Trophoblast cell (in vitro differentiated cells and primary cell): Measurements from ENCODE around the gene TAF13.

Source experiments
- DNase-seq, 2 donors: peaks; one replicate each; pipeline ENCODE4 v3.0.0-alpha.2; 2016
- H2AFZ ChIP-seq: 2 replicates; pipeline ENCODE4 v1.6.1; 2013; ENCODE audit warnings: low read length, moderate library complexity, mild to moderate bottlenecking; ENCODE audit not compliant: insufficient read depth, poor library complexity
- H2AK5ac ChIP-seq: 2 replicates; pipeline ENCODE4 v1.6.1; 2013; ENCODE audit warnings: mild to moderate bottlenecking, low read length
- H2BK120ac ChIP-seq: 2 replicates; pipeline ENCODE4 v1.6.1; 2013; ENCODE audit warnings: low read length, mild to moderate bottlenecking, moderate library complexity; ENCODE audit not compliant: insufficient read depth, poor library complexity
- H2BK12ac ChIP-seq: 2 replicates; pipeline ENCODE4 v1.6.1; 2013; ENCODE audit warnings: mild to moderate bottlenecking, low read length, moderate library complexity
- H2BK5ac ChIP-seq: 2 replicates; pipeline ENCODE4 v1.6.1; 2013; ENCODE audit warnings: low read length, low read depth, moderate library complexity, mild to moderate bottlenecking; ENCODE audit not compliant: poor library complexity
- H3K14ac ChIP-seq: 2 replicates; pipeline ENCODE4 v1.6.1; 2013; ENCODE audit warnings: mild to moderate bottlenecking, low read length
- H3K18ac ChIP-seq: 2 replicates; pipeline ENCODE4 v1.6.1; 2013; ENCODE audit warnings: mild to moderate bottlenecking, low read length
- H3K23ac ChIP-seq: 2 replicates; pipeline ENCODE4 v1.6.1; 2013; ENCODE audit warnings: low read length
- H3K27ac ChIP-seq: 2 replicates; pipeline ENCODE4 v1.5.1; 2013; ENCODE audit warnings: low read depth, mild to moderate bottlenecking, inconsistent platforms, low read length, moderate library complexity
- H3K27me3 ChIP-seq: 2 replicates; pipeline ENCODE4 v1.6.1; 2013; ENCODE audit warnings: inconsistent platforms, mild to moderate bottlenecking, low read length, moderate library complexity; ENCODE audit not compliant: insufficient read depth
- H3K36me3 ChIP-seq, 2 experiments: 1 replicate in 1 of 2; 2 replicates in 1 of 2; pipeline ENCODE4 v1.6.1; 2013; ENCODE audit warnings: low read length in 2 of 2, mild to moderate bottlenecking in 2 of 2, moderate library complexity in 1 of 2; ENCODE audit not compliant: insufficient read depth in 2 of 2, control insufficient read depth in 1 of 2
- H3K4ac ChIP-seq: 2 replicates; pipeline ENCODE4 v1.6.1; 2013; ENCODE audit warnings: low read depth, mild to moderate bottlenecking, low read length, moderate library complexity
- H3K4me1 ChIP-seq, 2 experiments: 1 replicate in 1 of 2; 2 replicates in 1 of 2; pipeline ENCODE4 v1.6.1; 2013; ENCODE audit warnings: low read length in 2 of 2, mild to moderate bottlenecking in 2 of 2, moderate library complexity in 1 of 2; ENCODE audit not compliant: insufficient read depth in 2 of 2, control insufficient read depth in 1 of 2
- H3K4me2 ChIP-seq: 2 replicates; pipeline ENCODE4 v1.6.1; 2013; ENCODE audit warnings: inconsistent platforms, mild to moderate bottlenecking, low read length, moderate library complexity
- H3K4me3 ChIP-seq: 2 replicates; pipeline ENCODE4 v1.5.1; 2013; ENCODE audit warnings: mild to moderate bottlenecking, low read depth, low read length, inconsistent platforms
- H3K79me1 ChIP-seq: one replicate; pipeline ENCODE4 v1.6.1; 2013; ENCODE audit warnings: low read length
- H3K79me2 ChIP-seq: 2 replicates; pipeline ENCODE4 v1.6.1; 2013; ENCODE audit warnings: low read length, mild to moderate bottlenecking; ENCODE audit not compliant: control insufficient read depth, insufficient read depth, poor library complexity
- H3K9ac ChIP-seq: 2 replicates; pipeline ENCODE4 v1.6.1; 2013; ENCODE audit warnings: mild to moderate bottlenecking, low read length
- H3K9me3 ChIP-seq: 2 replicates; pipeline ENCODE4 v1.6.1; 2013; ENCODE audit warnings: low read depth, mild to moderate bottlenecking, control low read depth, inconsistent platforms, low read length; ENCODE audit not compliant: insufficient read depth
- H4K12ac ChIP-seq: 2 replicates; pipeline ENCODE4 v1.6.1; 2013; ENCODE audit warnings: low read depth, mild to moderate bottlenecking, low read length, moderate library complexity
- H4K8ac ChIP-seq: 2 replicates; pipeline ENCODE4 v1.6.1; 2013; ENCODE audit warnings: low read depth, mild to moderate bottlenecking, low read length, moderate library complexity
- H4K91ac ChIP-seq: one replicate; pipeline ENCODE4 v1.6.1; 2013; ENCODE audit warnings: low read depth, mild to moderate bottlenecking, low read length, moderate library complexity
- WGBS: extraction: QIAGEN DNeasy Blood & Tissue Kit; methylation state at CpG from one replicate; pipeline ENCODE4 v1.1.7; 2013; ENCODE audit warnings: missing lambda C conversion rate; ENCODE audit not compliant: insufficient read length, insufficient coverage; ENCODE audit errors: extremely low coverage; 5-methylcytosine and 5-hydroxymethylcytosine counted together

The TAF13 gene

GRCh38 chr1:109084563-109085517 is 9.0 kb upstream of the TAF13 start:
- H3K9me3 ChIP-seq = no peaks in the 10 kb centered on the region
- peaks cover 5 to 6% of the 10 kb centered on the region in 2 experiments for H3K4me1 ChIP-seq
- H4K12ac ChIP-seq = no peak overlapping the region
- no peaks in the 10 kb centered on the region for H3K36me3 ChIP-seq
- H3K4me2 ChIP-seq = no peak overlapping the region
- no peak overlapping the region for H3K4me3 ChIP-seq
- no peak overlapping the region for H3K9ac ChIP-seq
- no peak overlapping the region for H3K14ac ChIP-seq
- no peak overlapping the region for H3K18ac ChIP-seq
- no CpG with 5 or more reads among the region's 13 CpGs for WGBS
- no peaks in the 10 kb centered on the region for H3K27me3 ChIP-seq
- no peak overlapping the region for H3K23ac ChIP-seq
- H3K4ac ChIP-seq = no peak overlapping the region
- no peak overlapping the region for H2BK5ac ChIP-seq
- peak overlapping the region; percentile 2 for H2BK120ac ChIP-seq
- H3K79me2 ChIP-seq = no peaks in the 10 kb centered on the region
- no peak overlapping the region for H4K8ac ChIP-seq
- H2AFZ ChIP-seq = peak overlapping the region; percentile 60
- H4K91ac ChIP-seq = no peak overlapping the region
- no peak overlapping the region for H2BK12ac ChIP-seq
- no peaks in the 10 kb centered on the region for H3K79me1 ChIP-seq
- DNase-seq = no peak
- H2AK5ac ChIP-seq = no peak overlapping the region
- H3K27ac ChIP-seq = peak overlapping the region; percentile 27

GRCh38 chr1:109083923-109084322 is 8.1 kb upstream of the TAF13 start:
- Histone ChIP-seq H3K27me3 (no peaks in the 10 kb centered on the region), H3K4me2 (no peak overlapping the region)
- WGBS = no CpG with 5 or more reads among the region's 1 CpG

GRCh38 chr1:109083501-109083900 is 7.7 kb upstream of the TAF13 start:
- Histone ChIP-seq H3K79me2 (no peaks in the 10 kb centered on the region), H3K14ac (no peak overlapping the region), H3K18ac (no peak overlapping the region), H3K9me3 (no peaks in the 10 kb centered on the region), H3K4me2 (no peak overlapping the region), H3K4ac (no peak overlapping the region), H4K12ac (no peak overlapping the region), H3K4me1 (peaks cover 5 to 6% of the 10 kb centered on the region in 2 experiments), H3K4me3 (no peak overlapping the region), H3K27me3 (no peaks in the 10 kb centered on the region), H4K91ac (no peak overlapping the region), H2BK12ac (no peak overlapping the region), H2BK120ac (no peak overlapping the region), H4K8ac (no peak overlapping the region), H3K9ac (no peak overlapping the region), H3K36me3 (no peaks in the 10 kb centered on the region), H3K79me1 (no peaks in the 10 kb centered on the region), H2AK5ac (no peak overlapping the region), H2BK5ac (no peak overlapping the region), H3K27ac (no peak overlapping the region), H2AFZ (no peak overlapping the region), H3K23ac (no peak overlapping the region)
- no CpG with 5 or more reads among the region's 3 CpGs for WGBS
- no peak for DNase-seq

More at GRCh38 chr1:109083923-109084322, 8.1 kb upstream of the TAF13 start:
- Histone ChIP-seq H3K9me3 (no peaks in the 10 kb centered on the region), H3K14ac (no peak overlapping the region), H3K9ac (no peak overlapping the region), H2BK5ac (no peak overlapping the region), H3K79me2 (no peaks in the 10 kb centered on the region), H3K18ac (no peak overlapping the region), H3K4me1 (peaks cover 5 to 6% of the 10 kb centered on the region in 2 experiments), H2BK120ac (no peak overlapping the region), H3K4me3 (no peak overlapping the region), H2AFZ (no peak overlapping the region), H2AK5ac (no peak overlapping the region), H3K79me1 (no peaks in the 10 kb centered on the region), H2BK12ac (no peak overlapping the region), H4K91ac (no peak overlapping the region), H3K27ac (no peak overlapping the region), H3K4ac (peak overlapping the region; percentile 14), H4K8ac (no peak overlapping the region), H4K12ac (no peak overlapping the region), H3K36me3 (no peaks in the 10 kb centered on the region), H3K23ac (no peak overlapping the region)
- no peak for DNase-seq

GRCh38 chr1:109080441-109081082 is 4.8 kb upstream of the TAF13 start:
- no peak overlapping the region for H4K8ac ChIP-seq
- H3K4me2 ChIP-seq = no peak overlapping the region
- H3K18ac ChIP-seq = no peak overlapping the region
- no peaks in the 10 kb centered on the region for H3K9me3 ChIP-seq
- H3K9ac ChIP-seq = no peak overlapping the region
- H2BK120ac ChIP-seq = no peak overlapping the region
- WGBS = no CpG with 5 or more reads among the region's 5 CpGs
- H3K23ac ChIP-seq = no peak overlapping the region
- peaks cover 5 to 6% of the 10 kb centered on the region in 2 experiments for H3K4me1 ChIP-seq
- no peak overlapping the region for H4K91ac ChIP-seq
- H4K12ac ChIP-seq = peak overlapping the region; percentile 7
- no peak overlapping the region for H3K14ac ChIP-seq
- no peaks in the 10 kb centered on the region for H3K27me3 ChIP-seq
- no peak overlapping the region for H3K4me3 ChIP-seq
- peaks cover 2% of the 10 kb centered on the region for H3K79me2 ChIP-seq
- peaks cover 4% of the 10 kb centered on the region for H3K79me1 ChIP-seq
- H3K27ac ChIP-seq = no peak overlapping the region
- H2AK5ac ChIP-seq = no peak overlapping the region
- H3K4ac ChIP-seq = no peak overlapping the region
- H3K36me3 ChIP-seq = no peaks in the 10 kb centered on the region
- no peak overlapping the region for H2BK5ac ChIP-seq
- H2AFZ ChIP-seq = no peak overlapping the region
- no peak overlapping the region for H2BK12ac ChIP-seq
- DNase-seq = no peak
